ENCODE data around the gene PLCB1.

Gene PLCB1

DNA sequence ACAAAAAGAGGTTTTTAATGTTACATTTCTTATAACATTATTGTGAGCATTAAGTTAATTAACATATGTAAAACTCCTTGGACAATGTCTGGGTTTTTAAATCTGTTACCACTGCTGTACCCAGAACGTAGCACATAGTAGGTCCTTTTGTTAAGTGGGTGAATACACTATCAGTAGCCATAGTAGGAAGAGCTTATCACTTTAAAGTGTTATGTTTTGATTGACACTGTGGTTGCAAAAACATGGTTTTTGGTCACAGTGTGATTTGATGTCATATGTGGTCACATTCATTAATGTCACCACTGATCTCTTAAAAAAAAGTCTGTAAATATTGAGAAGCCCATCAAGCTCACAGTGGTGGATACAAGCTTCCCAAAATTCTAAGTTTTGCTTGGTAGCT is 160.7 kb downstream of the PLCB1 start:
- TF ChIP-seq MAX (IDR thresholded peaks at IDR 0.05; ENCODE audit: low read depth, low read length) (no peak), MYC (IDR thresholded peaks at IDR 0.05; ENCODE audit: low read depth, low read length) (no peak), POLR2A (IDR thresholded peaks at IDR 0.05; ENCODE audit: extremely low read depth, insufficient read length) (no peak)
- TF ChIP-seq, protein P1, sequence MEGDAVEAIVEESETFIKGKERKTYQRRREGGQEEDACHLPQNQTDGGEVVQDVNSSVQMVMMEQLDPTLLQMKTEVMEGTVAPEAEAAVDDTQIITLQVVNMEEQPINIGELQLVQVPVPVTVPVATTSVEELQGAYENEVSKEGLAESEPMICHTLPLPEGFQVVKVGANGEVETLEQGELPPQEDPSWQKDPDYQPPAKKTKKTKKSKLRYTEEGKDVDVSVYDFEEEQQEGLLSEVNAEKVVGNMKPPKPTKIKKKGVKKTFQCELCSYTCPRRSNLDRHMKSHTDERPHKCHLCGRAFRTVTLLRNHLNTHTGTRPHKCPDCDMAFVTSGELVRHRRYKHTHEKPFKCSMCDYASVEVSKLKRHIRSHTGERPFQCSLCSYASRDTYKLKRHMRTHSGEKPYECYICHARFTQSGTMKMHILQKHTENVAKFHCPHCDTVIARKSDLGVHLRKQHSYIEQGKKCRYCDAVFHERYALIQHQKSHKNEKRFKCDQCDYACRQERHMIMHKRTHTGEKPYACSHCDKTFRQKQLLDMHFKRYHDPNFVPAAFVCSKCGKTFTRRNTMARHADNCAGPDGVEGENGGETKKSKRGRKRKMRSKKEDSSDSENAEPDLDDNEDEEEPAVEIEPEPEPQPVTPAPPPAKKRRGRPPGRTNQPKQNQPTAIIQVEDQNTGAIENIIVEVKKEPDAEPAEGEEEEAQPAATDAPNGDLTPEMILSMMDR (IDR thresholded peaks at IDR 0.05; ENCODE audit: low read depth, low read length) = no peak
- DNase-seq (ENCODE audit: low read depth) = no peak
- H3K4me3 ChIP-seq (ENCODE audit: low read depth, low read length) = no peak overlapping the region

DNA sequence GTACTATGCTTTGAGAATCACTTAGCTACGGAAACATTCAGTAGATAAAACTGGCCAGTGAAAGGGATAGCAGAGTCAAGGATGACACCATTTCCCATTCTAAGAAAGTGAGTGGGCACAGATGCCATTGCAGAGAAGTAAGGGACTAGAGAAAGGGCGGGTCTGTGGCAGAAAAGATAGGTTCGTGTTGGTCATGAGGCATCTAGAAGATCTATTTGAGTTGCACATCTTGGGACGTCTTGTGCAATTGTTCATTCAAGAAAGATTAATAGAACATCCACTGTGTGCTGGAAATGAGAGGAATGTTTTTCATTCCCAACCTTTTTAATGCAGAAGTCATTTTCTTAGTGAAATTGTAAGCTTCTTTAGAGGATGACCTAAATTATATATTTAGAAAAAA is 161.7 kb downstream of the PLCB1 start:
- DNase-seq (ENCODE audit: low read depth) = no peak
- no peak overlapping the region for H3K4me3 ChIP-seq (ENCODE audit: low read depth, low read length)
- TF ChIP-seq POLR2A (IDR thresholded peaks at IDR 0.05; ENCODE audit: extremely low read depth, insufficient read length) (no peak), MAX (IDR thresholded peaks at IDR 0.05; ENCODE audit: low read depth, low read length) (no peak), MYC (IDR thresholded peaks at IDR 0.05; ENCODE audit: low read depth, low read length) (no peak)
- TF ChIP-seq, protein P1 (IDR thresholded peaks at IDR 0.05; ENCODE audit: low read depth, low read length) = no peak

DNA sequence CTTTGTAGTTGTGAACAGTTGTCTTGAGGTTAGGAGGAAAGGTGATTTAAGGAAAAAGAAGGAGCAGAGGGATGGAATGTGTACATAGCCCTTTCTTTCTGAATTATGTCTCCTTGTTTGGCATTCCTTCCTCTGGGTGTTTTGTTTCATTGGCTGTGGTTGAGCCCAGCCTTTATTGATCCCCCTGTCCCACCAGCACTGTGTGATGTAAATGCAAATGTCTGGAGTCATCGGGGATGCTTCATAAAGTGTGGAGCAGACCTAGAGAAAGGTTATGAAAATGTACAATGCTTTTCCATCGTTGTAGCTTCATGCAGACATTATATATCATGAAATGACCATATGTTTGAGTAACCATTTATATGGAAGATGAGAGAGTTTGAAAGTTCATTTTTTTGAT is 164.5 kb downstream of the PLCB1 start:
- no peak for TF ChIP-seq MAX (IDR thresholded peaks at IDR 0.05; ENCODE audit: low read depth, low read length)
- no peak for DNase-seq (ENCODE audit: low read depth)
- no peak overlapping the region for H3K4me3 ChIP-seq (ENCODE audit: low read depth, low read length)

DNA sequence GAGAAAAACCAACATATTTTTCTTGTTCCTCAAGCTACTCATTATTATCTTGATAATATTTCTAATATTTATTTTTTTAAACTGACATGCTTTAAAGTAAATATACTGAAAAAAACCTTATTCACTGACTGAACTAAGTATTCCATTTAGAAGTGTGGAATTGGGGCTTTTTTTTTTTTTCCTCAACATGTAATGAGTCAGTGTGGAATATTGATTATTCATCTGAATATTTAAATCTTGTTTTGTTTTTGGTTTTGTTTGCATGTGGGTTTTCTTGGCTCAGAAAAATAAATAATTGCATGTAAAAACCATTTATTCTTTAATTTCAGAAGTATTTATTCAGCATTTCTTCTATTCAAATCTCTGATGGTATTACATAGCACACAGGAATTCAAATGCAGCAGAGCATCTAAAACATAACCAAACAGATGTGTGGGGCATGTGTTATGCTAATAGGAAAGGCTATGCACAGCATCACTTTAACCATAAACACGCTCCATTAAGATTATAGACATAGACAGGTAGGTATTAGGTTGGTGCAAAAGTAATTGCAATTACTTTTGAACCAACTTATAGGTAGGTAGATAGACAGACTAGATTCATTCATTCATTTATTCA is 166.5 kb downstream of the PLCB1 start:
- H3K4me3 ChIP-seq (ENCODE audit: low read depth, low read length) = no peak overlapping the region
- DNase-seq (ENCODE audit: low read depth) = no peak
- TF ChIP-seq MYC (IDR thresholded peaks at IDR 0.05; ENCODE audit: low read depth, low read length) (no peak), POLR2A (IDR thresholded peaks at IDR 0.05; ENCODE audit: extremely low read depth, insufficient read length) (no peak), MAX (IDR thresholded peaks at IDR 0.05; ENCODE audit: low read depth, low read length) (no peak)
- TF ChIP-seq, protein P1 (IDR thresholded peaks at IDR 0.05; ENCODE audit: low read depth, low read length) = no peak

DNA sequence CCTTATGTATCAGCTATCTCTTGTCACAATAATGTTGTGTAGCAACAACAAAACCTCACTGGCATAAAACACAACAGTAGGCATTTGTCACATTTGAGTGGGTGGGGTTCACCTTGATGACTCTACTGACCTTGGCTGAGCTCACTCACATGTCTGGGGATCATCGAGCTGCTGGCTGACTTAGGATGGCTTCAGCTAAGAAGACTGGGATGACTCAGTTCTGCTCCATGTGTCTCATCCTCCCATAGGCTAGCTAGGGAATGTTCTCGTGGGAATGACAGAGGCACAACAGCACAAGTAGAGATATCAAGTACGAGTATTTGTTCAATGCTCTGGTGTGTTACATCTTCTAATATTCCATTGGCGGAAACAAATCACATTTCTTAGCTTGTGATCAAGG is 167.9 kb downstream of the PLCB1 start:
- no peak overlapping the region for H3K4me3 ChIP-seq (ENCODE audit: low read depth, low read length)
- DNase-seq (ENCODE audit: low read depth) = no peak
- TF ChIP-seq POLR2A (IDR thresholded peaks at IDR 0.05; ENCODE audit: extremely low read depth, insufficient read length) (no peak), MYC (IDR thresholded peaks at IDR 0.05; ENCODE audit: low read depth, low read length) (no peak), MAX (IDR thresholded peaks at IDR 0.05; ENCODE audit: low read depth, low read length) (no peak)
- TF ChIP-seq, protein P1 (IDR thresholded peaks at IDR 0.05; ENCODE audit: low read depth, low read length) = no peak

GRCh38 chr20:8301655-8302054 is 169.6 kb downstream of the PLCB1 start:
- TF ChIP-seq POLR2A (IDR thresholded peaks at IDR 0.05; ENCODE audit: extremely low read depth, insufficient read length) (no peak), MYC (IDR thresholded peaks at IDR 0.05; ENCODE audit: low read depth, low read length) (no peak), MAX (IDR thresholded peaks at IDR 0.05; ENCODE audit: low read depth, low read length) (no peak)
- TF ChIP-seq, protein P1 (IDR thresholded peaks at IDR 0.05; ENCODE audit: low read depth, low read length) = no peak
- DNase-seq (ENCODE audit: low read depth) = no peak
- H3K4me3 ChIP-seq (ENCODE audit: low read depth, low read length) = no peak overlapping the region
